ENCODE results near the gene CNTNAP2. TPM values are rescaled to one million over a fixed set of nuclear protein-coding genes. Genes with fewer than 3 reads are reported as not detected.
"Not testable (repeated sequence)": the region's sequence is repeated elsewhere in the genome, so short reads cannot be mapped to it uniquely, and the experiment has no call there.

The CNTNAP2 gene
- total RNA-seq, 1 experiment from 2014 or later, result 60.0 TPM

GRCh38 chr7:146223851-146224250 lies 107.2 kb downstream of the CNTNAP2 start:
- no TSS peak for BruUV-seq (replicated peaks)
- ChIA-PET POLR2A (ENCODE audit: low non-redundant PET) (no interaction called here), CTCF (no interaction called here)
- H3K4me3 ChIP-seq (ENCODE audit: low read depth, low read length, poor library complexity, severe bottlenecking), result no peak overlapping the region
- H3K36me3 ChIP-seq (ENCODE audit: insufficient read depth, low read length, poor library complexity, severe bottlenecking), result no peaks in the 10 kb centered on the region
- no peaks in the 10 kb centered on the region for H3K4me1 ChIP-seq (ENCODE audit: insufficient read depth, low read length, poor library complexity, severe bottlenecking)
- H3K27ac ChIP-seq (ENCODE audit: low read depth, low read length, poor library complexity, severe bottlenecking), result no peak overlapping the region
- TF ChIP-seq EZH2 (IDR thresholded peaks at IDR 0.05; ENCODE audit: borderline replicate concordance, low read depth, low read length, poor library complexity, severe bottlenecking), result no peak
- H3K27me3 ChIP-seq (replicated peaks; ENCODE audit: insufficient read depth, low read depth, low read length, poor library complexity), result no peaks in the 10 kb centered on the region
- no peaks in the 10 kb centered on the region for H3K9me3 ChIP-seq (ENCODE audit: low read depth, low read length, poor library complexity, severe bottlenecking)
- no peak for DNase-seq (ENCODE audit: low spot score)
- intact Hi-C loops (cut with micrococcal nuclease; ENCODE audit: unreplicated experiment), result no loop called here

- Histone ChIP-seq H3K27ac (ENCODE audit: low read depth, low read length, poor library complexity, severe bottlenecking) (no peak overlapping the region), H3K27me3 (replicated peaks; ENCODE audit: insufficient read depth, low read depth, low read length, poor library complexity) (no peaks in the 10 kb centered on the region), H3K36me3 (ENCODE audit: insufficient read depth, low read length, poor library complexity, severe bottlenecking) (no peaks in the 10 kb centered on the region), H3K9me3 (ENCODE audit: low read depth, low read length, poor library complexity, severe bottlenecking) (no peaks in the 10 kb centered on the region), H3K4me1 (ENCODE audit: insufficient read depth, low read length, poor library complexity, severe bottlenecking) (no peaks in the 10 kb centered on the region), H3K4me3 (ENCODE audit: low read depth, low read length, poor library complexity, severe bottlenecking) (no peak overlapping the region)
- intact Hi-C loops (cut with micrococcal nuclease; ENCODE audit: unreplicated experiment), result no loop called here
- TF ChIP-seq CTCF (conservative IDR thresholded peaks at IDR 0.05; ENCODE audit: low read depth, low read length), result no peak
- TF ChIP-seq EZH2 (IDR thresholded peaks at IDR 0.05; ENCODE audit: borderline replicate concordance, low read depth, low read length, poor library complexity, severe bottlenecking), result no peak
- ChIA-PET POLR2A (ENCODE audit: low non-redundant PET) (no interaction called here), CTCF (no interaction called here)
- no peak for DNase-seq (ENCODE audit: low spot score)
- no TSS peak for BruUV-seq (replicated peaks)
Measured at GRCh38 chr7:146232604-146233003, 116.0 kb downstream of the CNTNAP2 start.

- H3K36me3 ChIP-seq (ENCODE audit: insufficient read depth, low read length, poor library complexity, severe bottlenecking), result no peaks in the 10 kb centered on the region
- H3K27ac ChIP-seq (ENCODE audit: low read depth, low read length, poor library complexity, severe bottlenecking), result no peak overlapping the region
- no TSS peak for BruUV-seq (replicated peaks)
- no peaks in the 10 kb centered on the region for H3K9me3 ChIP-seq (ENCODE audit: low read depth, low read length, poor library complexity, severe bottlenecking)
- H3K27me3 ChIP-seq (replicated peaks; ENCODE audit: insufficient read depth, low read depth, low read length, poor library complexity), result no peaks in the 10 kb centered on the region
- POLR2A ChIA-PET (ENCODE audit: low non-redundant PET), result no interaction called here
- DNase-seq (ENCODE audit: low spot score), result no peak
- no peaks in the 10 kb centered on the region for H3K4me1 ChIP-seq (ENCODE audit: insufficient read depth, low read length, poor library complexity, severe bottlenecking)
- CTCF ChIA-PET, result no interaction called here
- H3K4me3 ChIP-seq (ENCODE audit: low read depth, low read length, poor library complexity, severe bottlenecking), result no peak overlapping the region
- TF ChIP-seq CTCF (conservative IDR thresholded peaks at IDR 0.05; ENCODE audit: low read depth, low read length), result no peak
- intact Hi-C loops (cut with micrococcal nuclease; ENCODE audit: unreplicated experiment), result no loop called here
Measured at GRCh38 chr7:146235195-146235594, 118.6 kb downstream of the CNTNAP2 start.

- Histone ChIP-seq H3K36me3 (ENCODE audit: insufficient read depth, low read length, poor library complexity, severe bottlenecking) (no peaks in the 10 kb centered on the region), H3K9me3 (ENCODE audit: low read depth, low read length, poor library complexity, severe bottlenecking) (no peaks in the 10 kb centered on the region), H3K27me3 (replicated peaks; ENCODE audit: insufficient read depth, low read depth, low read length, poor library complexity) (no peaks in the 10 kb centered on the region), H3K27ac (ENCODE audit: low read depth, low read length, poor library complexity, severe bottlenecking) (no peak overlapping the region), H3K4me3 (ENCODE audit: low read depth, low read length, poor library complexity, severe bottlenecking) (no peak overlapping the region), H3K4me1 (ENCODE audit: insufficient read depth, low read length, poor library complexity, severe bottlenecking) (no peaks in the 10 kb centered on the region)
- no peak for DNase-seq (ENCODE audit: low spot score)
- no peak for TF ChIP-seq CTCF (conservative IDR thresholded peaks at IDR 0.05; ENCODE audit: low read depth, low read length)
- no peak for TF ChIP-seq EZH2 (IDR thresholded peaks at IDR 0.05; ENCODE audit: borderline replicate concordance, low read depth, low read length, poor library complexity, severe bottlenecking)
- POLR2A ChIA-PET (ENCODE audit: low non-redundant PET), result no interaction called here
- no TSS peak for BruUV-seq (replicated peaks)
- intact Hi-C loops (cut with micrococcal nuclease; ENCODE audit: unreplicated experiment), result no loop called here
- CTCF ChIA-PET, result no interaction called here
Measured at GRCh38 chr7:146242661-146243060, 126.1 kb downstream of the CNTNAP2 start.

- DNase-seq (ENCODE audit: low spot score); H3K9me3 ChIP-seq (ENCODE audit: low read depth, low read length, poor library complexity, severe bottlenecking); H3K36me3 ChIP-seq (ENCODE audit: insufficient read depth, low read length, poor library complexity, severe bottlenecking); H3K4me3 ChIP-seq (ENCODE audit: low read depth, low read length, poor library complexity, severe bottlenecking); H3K27ac ChIP-seq (ENCODE audit: low read depth, low read length, poor library complexity, severe bottlenecking); intact Hi-C loops (cut with micrococcal nuclease; ENCODE audit: unreplicated experiment); H3K27me3 ChIP-seq (replicated peaks; ENCODE audit: insufficient read depth, low read depth, low read length, poor library complexity); BruUV-seq (replicated peaks); POLR2A ChIA-PET (ENCODE audit: low non-redundant PET); H3K4me1 ChIP-seq (ENCODE audit: insufficient read depth, low read length, poor library complexity, severe bottlenecking); CTCF ChIA-PET: not testable (repeated sequence)
Measured at GRCh38 chr7:146247991-146248390, 131.4 kb downstream of the CNTNAP2 start.

GRCh38 chr7:146248744-146249143 lies 132.1 kb downstream of the CNTNAP2 start:
- DNase-seq (ENCODE audit: low spot score); POLR2A ChIA-PET (ENCODE audit: low non-redundant PET); BruUV-seq (replicated peaks); CTCF ChIA-PET; intact Hi-C loops (cut with micrococcal nuclease; ENCODE audit: unreplicated experiment); H3K27me3 ChIP-seq (replicated peaks; ENCODE audit: insufficient read depth, low read depth, low read length, poor library complexity); H3K36me3 ChIP-seq (ENCODE audit: insufficient read depth, low read length, poor library complexity, severe bottlenecking); H3K4me1 ChIP-seq (ENCODE audit: insufficient read depth, low read length, poor library complexity, severe bottlenecking); H3K9me3 ChIP-seq (ENCODE audit: low read depth, low read length, poor library complexity, severe bottlenecking); H3K27ac ChIP-seq (ENCODE audit: low read depth, low read length, poor library complexity, severe bottlenecking); H3K4me3 ChIP-seq (ENCODE audit: low read depth, low read length, poor library complexity, severe bottlenecking): not testable (repeated sequence)
